ENCODE results near the gene ACKR4.

DNA sequence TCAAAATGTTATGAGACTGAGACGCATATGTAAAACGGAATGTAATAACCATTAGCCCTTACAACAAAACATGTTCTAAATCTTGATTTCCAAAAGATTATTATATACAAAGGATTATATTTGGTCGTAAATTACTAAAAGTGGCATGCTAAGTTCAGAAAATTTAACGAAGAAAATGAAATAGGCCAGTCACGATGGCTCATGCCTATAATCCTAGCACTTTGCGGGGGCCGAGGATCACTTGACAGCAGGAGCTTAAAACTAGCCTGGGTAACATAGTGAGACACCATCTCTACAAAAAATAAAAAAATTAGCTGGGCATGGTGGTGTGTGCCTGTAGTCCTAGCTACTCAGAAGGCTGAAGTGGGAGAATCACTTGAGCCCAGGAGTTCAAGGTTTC is 33.5 kb downstream of the ACKR4 start:
- no peak for TF ChIP-seq POLR2A (IDR thresholded peaks at IDR 0.05)
- TF ChIP-seq, protein P1, sequence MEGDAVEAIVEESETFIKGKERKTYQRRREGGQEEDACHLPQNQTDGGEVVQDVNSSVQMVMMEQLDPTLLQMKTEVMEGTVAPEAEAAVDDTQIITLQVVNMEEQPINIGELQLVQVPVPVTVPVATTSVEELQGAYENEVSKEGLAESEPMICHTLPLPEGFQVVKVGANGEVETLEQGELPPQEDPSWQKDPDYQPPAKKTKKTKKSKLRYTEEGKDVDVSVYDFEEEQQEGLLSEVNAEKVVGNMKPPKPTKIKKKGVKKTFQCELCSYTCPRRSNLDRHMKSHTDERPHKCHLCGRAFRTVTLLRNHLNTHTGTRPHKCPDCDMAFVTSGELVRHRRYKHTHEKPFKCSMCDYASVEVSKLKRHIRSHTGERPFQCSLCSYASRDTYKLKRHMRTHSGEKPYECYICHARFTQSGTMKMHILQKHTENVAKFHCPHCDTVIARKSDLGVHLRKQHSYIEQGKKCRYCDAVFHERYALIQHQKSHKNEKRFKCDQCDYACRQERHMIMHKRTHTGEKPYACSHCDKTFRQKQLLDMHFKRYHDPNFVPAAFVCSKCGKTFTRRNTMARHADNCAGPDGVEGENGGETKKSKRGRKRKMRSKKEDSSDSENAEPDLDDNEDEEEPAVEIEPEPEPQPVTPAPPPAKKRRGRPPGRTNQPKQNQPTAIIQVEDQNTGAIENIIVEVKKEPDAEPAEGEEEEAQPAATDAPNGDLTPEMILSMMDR (IDR thresholded peaks at IDR 0.05 in 8 of 11, conservative IDR thresholded peaks at IDR 0.05 in 3 of 11), result no peak
